Activated CD4-positive, CD25-positive, alpha-beta regulatory T cell treated with anti-CD3 and anti-CD28 coated beads, Interleukin-2, amount 50 U/mL, for 24 hours (primary cell): ENCODE results near the gene MAP3K6.
A peak's percentile ranks its signal among the peaks of the same experiment; 100 is the strongest.
"Not testable (repeated sequence)": the region's sequence is repeated elsewhere in the genome, so short reads cannot be mapped to it uniquely, and the experiment has no call there.

Source experiments
- ATAC-seq, 2 donors: fragments of 150-1000 bp; cut with Tn5 transposase; one replicate each; pipeline ENCODE4 v1.10.0; 2021; ENCODE audit warnings: mild to moderate bottlenecking in 1 of 2, moderate library complexity in 1 of 2

MAP3K6 gene

GRCh38 chr1:27395441-27396195 is 28.9 kb upstream of the MAP3K6 start:
- peak; percentile 17 to 23 for ATAC-seq

- no peak for ATAC-seq
Measured at GRCh38 chr1:27394925-27395324, 28.2 kb upstream of the MAP3K6 start.

GRCh38 chr1:27394282-27394658 is 27.5 kb upstream of the MAP3K6 start:
- no peak for ATAC-seq

DNA sequence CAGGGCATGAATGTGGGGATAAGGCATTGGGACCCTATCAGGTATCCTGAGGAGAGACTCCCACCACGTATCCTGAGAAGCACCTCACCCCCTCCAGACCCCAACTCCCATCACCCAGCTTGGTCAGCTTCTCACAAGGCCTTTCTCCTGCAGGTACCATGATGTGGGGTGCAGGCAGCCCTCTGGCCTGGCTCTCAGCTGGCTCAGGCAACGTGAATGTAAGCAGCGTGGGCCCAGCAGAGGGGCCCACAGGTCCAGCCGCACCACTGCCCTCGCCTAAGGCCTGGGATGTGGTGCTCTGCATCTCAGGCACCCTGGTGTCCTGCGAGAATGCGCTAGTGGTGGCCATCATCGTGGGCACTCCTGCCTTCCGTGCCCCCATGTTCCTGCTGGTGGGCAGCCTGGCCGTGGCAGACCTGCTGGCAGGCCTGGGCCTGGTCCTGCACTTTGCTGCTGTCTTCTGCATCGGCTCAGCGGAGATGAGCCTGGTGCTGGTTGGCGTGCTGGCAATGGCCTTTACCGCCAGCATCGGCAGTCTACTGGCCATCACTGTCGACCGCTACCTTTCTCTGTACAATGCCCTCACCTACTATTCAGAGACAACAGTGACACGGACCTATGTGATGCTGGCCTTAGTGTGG is 27.0 kb upstream of the MAP3K6 start:
- no peak for ATAC-seq

- no peak for ATAC-seq
Measured at GRCh38 chr1:27392778-27393635, 26.2 kb upstream of the MAP3K6 start.

DNA sequence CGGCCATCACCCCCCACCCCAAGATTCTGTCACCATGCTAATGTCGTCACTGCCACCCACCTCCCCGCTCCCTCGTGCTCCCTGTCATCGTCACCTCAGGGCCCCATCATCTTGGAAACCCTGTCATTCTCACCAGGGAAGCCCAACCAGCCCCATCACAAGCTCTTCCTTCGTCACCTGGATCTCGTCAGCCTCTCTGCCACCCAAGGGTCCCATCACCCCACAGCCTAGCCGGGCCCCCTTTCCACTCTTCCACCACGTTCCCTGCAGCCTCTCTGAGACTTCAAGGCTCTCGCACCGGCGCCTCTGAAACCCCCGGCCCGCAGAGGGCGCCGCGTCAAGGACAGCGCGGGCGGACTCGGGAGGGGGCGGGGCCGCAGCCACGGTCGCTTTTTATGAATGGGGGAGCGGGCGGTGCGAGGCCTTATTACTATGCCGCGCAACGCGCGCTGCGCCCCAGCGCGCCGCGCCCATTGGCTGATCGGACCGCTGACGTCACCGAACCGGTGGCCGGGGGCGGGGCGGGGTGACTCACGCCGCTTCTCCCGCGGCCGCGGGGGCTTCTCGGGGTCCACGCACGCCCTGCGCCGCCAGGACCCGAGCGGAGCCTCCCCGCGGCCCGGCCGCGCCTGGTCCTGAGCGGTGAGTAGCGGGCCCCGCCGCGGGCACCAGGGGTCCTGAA is 25.5 kb upstream of the MAP3K6 start, which contains the start of gene GPR3:
TSS of gene GPR3 (plus strand) at position 527 of the 682 bp plus-strand sequence. CDS start 1,177 bp downstream, outside the sequence.
- ATAC-seq = peak; percentile 94 to 95

DNA sequence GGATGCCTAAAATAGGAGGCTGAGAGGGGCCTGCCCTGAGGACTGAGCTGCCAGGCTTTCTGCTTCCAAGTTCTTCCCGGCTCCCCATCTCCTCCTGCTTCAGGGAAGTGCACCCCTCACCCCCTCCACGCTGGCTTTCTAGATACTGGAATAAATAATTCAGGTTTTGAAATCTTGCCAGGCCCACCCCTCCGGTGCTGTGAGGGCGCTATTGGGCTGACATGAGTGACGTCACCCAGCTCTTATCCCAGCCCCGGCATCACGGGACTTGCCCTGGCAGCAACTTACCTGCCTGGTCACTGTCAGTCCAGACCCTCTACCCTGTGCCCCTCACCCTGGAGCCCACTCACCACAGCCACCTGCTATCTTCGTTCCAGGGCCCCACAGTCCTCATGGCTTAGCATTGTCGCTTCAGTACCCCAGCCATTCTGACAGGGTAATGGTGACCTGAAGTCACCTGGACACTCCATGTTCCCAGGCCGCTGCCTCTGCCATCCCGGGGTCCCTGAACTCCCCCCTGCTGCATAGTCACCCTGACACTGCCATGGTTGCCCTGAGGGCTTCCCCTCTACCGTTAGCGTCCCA is 24.8 kb upstream of the MAP3K6 start:
- no peak for ATAC-seq

DNA sequence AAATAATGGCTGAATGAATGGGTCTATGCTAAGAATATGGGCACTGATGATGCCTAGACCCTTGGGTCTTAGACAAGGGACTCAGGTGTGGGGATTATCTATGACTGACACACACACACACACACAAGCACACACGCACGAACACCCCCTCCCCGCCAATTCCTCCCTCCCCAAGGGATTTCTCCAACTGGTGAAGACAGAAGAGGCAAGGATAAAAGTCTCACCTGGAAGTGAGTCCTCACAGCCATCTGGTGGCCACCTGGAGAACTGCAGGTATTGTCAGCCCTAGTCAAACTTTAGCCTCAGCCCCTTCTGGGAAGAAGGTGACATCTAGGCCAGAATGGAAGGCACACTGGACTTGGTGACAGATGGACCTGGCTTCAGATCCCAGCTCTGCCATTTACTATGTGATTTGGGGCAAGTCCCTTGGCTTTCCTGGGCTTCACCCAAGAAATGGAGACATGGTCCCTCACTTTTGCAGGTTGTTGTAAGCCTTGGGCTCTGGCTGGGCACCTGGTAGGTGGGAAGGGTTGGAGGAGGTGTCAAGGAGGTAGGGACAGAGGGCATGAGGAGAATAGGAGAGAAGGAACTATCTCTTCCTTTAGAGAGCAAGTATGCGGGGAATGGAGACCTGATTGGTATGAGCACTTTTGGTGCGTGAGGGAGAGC is 21.7 kb upstream of the MAP3K6 start:
- ATAC-seq = no peak

DNA sequence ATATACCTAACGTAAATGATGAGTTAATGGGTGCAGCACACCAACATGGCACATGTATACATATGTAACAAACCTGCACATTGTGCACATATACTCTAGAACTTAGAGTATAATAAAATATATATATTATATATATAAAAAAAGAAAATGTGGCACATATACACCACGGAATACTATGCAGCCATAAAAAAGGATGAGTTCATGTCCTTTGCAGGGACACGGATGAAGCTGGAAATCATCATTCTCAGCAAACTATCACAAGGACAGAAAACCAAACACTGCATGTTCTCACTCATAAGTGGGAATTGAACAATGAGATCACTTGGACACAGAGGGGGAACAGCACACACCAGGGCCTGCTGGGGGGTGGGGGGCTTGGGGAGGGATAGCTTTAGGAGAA is 18.0 kb upstream of the MAP3K6 start:
- ATAC-seq = not testable (repeated sequence)

- ATAC-seq = no peak
Measured at GRCh38 chr1:27383661-27384060, 16.9 kb upstream of the MAP3K6 start.

GRCh38 chr1:27383039-27383605 is 16.4 kb upstream of the MAP3K6 start, which contains the start of gene CD164L2:
CD164L2 (minus strand) TSS chr1:27383333; CDS start chr1:27383239, 94 bp downstream.
- ATAC-seq = peak in 1 of 2 donors; percentile 38

DNA sequence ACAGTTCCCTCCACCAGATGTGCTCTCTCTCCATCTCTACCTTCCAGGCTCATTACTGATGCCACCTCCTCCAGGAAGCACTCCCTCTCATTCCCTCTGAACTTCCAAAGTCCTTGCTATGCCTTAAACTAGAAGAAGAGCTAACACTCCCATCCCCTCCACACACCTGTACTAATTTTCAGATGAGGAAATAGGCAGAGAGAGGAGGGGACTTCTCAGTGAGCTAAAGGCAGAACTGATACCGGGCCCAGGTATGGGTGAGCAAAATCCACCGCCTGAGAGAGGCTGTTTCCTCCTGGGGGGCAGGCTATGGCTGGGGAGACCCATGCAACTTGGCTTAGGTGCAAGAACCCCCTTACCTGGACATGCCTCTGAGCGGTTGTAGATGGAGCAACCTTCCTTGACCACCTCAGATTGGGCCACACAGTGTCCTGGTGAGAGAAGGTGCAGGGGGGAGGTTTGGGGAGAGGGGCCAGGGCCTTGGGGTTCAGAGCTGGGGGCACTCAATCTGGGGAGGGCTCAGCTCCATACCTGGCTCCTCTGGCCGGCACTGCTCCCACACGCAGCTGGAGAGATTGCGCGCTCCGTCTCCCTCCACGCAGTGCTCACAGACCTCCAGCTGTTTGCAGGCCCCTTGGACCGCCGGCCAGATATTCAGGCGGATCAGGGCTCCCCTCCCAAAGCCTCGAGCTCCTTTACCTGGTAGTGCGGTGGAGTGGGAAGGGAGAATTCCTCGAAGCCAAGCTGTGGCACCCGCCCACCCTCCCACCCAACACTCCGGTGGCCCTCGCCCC is 15.4 kb upstream of the MAP3K6 start:
- ATAC-seq = no peak

DNA sequence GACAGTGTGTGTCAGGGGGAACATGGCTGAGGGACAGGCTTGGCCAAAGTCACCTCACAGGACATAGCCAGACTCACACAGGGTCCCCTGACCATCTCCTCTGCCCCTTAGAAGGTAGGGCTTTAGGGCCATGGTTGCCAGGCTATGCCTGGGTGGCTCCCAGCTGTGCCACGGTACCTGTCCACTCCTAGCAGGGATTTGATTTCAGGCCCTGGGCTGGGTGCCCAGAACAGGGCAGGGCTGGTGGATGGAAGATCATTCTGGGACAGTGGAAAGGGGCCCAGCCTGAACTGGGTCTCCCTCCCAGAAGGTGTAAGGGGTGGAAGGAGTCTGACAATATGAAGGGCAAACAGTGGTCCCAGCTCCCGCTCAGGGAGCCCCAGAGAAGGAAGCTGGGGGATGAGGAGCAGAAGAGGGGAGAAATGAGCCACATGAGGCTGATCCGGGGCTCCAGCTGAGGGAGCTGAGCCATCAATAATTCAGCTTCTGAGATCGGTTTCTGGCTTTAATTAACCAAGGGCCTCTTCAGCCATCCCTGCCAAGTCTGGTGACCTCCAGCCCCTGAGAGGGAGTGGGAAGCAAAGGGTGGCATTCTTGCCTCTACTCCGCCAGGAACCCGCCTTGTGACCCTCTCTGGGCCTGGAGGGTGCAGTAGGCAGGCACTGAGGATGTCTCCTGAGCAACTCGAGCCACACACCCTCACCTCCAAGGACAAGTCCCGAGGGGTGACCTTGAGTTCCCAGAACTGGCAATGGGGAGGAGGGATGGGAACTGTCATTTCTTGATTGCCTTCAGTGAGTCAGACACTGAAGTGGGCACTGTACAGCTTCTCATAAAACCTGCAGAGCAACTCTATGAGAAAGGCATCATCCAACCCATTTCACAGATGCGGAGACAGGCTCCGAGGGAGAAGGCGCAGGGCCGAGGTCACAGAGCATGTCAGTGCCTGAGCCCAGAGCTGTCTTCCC is 14.3 kb upstream of the MAP3K6 start:
- ATAC-seq = no peak

GRCh38 chr1:27380224-27380623 is 13.5 kb upstream of the MAP3K6 start:
- no peak for ATAC-seq

DNA sequence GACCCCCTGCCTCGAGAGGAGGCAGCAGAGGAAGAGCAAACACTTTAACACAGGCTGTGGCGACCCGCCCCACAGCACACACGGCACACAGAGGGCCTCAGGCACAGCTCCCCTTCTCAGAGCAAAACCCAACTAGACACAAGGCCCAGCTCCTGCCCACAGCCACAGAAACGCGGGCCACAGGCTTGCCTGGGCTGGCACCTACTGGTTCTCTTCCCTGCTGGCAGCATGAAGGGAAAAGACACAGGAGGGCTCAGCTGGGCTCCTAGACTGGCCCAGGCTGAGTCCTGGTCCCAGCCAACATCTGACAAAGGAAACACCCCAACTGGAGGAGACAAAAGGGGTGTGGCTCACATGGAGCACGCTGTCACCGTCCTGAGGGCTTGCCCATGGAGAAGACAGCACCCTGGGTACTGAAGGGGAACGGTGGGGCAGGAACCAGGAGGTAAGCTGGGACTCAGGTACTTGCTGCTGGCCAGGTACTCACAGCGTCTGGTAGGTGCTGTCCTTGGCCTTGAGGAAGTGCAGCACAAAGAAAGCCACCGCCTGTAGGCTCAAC is 12.9 kb upstream of the MAP3K6 start:
- ATAC-seq = no peak

DNA sequence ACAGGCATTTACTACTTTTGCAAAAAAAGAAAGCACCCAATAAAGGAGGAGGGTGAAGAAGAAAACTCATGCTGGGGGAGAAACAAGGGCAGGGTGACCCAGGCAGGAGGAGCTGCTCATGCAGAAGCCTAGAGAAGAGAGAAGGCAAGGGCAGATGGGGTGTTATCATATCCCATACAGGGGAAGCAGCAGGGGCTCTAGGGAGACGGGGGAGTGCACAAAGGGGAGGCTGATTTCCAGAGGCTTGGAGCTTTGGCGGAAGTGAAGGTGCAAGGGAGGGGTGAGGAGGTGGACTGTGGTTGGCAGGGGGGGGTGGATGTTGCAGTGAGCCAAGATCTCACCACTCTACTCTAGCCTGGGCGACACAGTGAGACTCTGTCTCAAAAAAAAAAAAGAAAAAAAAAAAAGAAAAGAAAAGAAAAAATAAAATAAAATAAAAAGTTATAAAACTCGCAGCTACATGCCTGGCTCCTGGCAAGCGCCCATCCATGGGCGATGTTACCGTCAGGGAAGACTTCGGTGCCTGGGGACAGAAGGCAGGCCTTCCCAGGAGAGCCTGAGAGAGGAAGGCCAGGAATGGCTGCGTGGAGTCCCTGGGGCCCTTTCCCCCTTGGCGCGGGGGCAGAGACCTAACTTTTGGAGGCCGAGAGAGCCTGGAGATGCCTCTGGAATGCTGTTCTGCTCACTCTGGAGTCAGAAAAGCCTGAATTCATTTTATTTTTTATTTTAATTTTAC is 11.2 kb upstream of the MAP3K6 start:
- ATAC-seq = no peak

DNA sequence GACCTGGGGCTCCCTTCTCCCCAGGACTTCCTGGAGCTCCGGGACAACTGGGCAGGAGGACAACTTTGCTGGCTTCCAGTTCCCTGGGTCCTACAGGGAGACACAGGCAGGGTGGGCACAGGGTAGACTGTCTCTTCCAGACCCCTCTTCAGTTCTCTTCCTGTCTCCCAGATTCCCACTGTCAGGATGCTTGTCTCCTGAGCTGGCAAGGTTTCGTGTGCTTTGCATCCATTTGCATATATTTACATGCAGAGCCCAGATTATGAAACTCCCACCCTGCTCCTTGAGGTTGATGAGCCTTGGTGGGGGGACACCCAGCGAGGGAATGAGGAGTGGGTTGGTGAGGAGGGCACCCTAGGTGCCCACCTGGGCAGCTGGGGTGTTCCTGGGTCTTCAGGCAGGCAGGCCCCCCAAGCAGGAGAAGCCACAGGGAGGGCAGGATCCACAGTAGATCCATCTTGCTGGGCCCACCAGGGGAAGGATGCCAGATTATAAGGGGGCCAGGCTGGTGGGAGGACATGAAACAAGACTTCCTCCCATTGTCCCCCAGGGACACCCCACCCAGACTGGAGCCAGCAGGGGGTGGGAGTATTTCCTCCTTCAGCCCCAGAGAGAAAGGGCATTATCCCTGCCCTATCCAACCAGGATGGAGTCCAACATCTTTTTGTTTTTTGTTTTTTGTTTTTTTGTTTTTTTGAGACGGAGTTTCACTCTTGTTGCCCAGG is 7.8 kb upstream of the MAP3K6 start, which contains the start of gene FCN3:
TSS of gene FCN3 (minus strand) at position 463 of the 725 bp plus-strand sequence. CDS start at position 457, 6 bp downstream.
- ATAC-seq = no peak
